ENCODE data around the gene LARGE1. TPM values are rescaled to one million over a fixed set of nuclear protein-coding genes. Genes with fewer than 3 reads are reported as not detected.

The LARGE1 gene
- total RNA-seq, 1 donor from 2014 or later = 0.89 TPM

GRCh38 chr22:33493476-33494205, 426.6 kb downstream of the LARGE1 start:
- Mint-ChIP-seq H3K9me3 (peaks cover 9% of the 10 kb centered on the region), H3K27me3 (ENCODE audit: low read depth) (no peaks in the 10 kb centered on the region), H3K36me3 (ENCODE audit: low read depth) (no peaks in the 10 kb centered on the region), H3K4me3 (ENCODE audit: low read depth) (no peak overlapping the region), H3K27ac (no peak overlapping the region), H3K4me1 (ENCODE audit: low read depth) (peaks cover 1% of the 10 kb centered on the region)
- intact Hi-C loops (cut with micrococcal nuclease) = no loop called here
- no peak for DNase-seq (ENCODE audit: low spot score)

GRCh38 chr22:33492210-33492651, 428.0 kb downstream of the LARGE1 start:
- no peaks in the 10 kb centered on the region for H3K36me3 Mint-ChIP-seq (ENCODE audit: low read depth)
- intact Hi-C loops (cut with micrococcal nuclease) = no loop called here
- no peak for DNase-seq (ENCODE audit: low spot score)
- H3K4me1 Mint-ChIP-seq (ENCODE audit: low read depth) = peaks cover 1% of the 10 kb centered on the region
- H3K9me3 Mint-ChIP-seq = peaks cover 10% of the 10 kb centered on the region
- H3K27me3 Mint-ChIP-seq (ENCODE audit: low read depth) = no peaks in the 10 kb centered on the region
- H3K27ac Mint-ChIP-seq = no peak overlapping the region
- no peak overlapping the region for H3K4me3 Mint-ChIP-seq (ENCODE audit: low read depth)

DNA sequence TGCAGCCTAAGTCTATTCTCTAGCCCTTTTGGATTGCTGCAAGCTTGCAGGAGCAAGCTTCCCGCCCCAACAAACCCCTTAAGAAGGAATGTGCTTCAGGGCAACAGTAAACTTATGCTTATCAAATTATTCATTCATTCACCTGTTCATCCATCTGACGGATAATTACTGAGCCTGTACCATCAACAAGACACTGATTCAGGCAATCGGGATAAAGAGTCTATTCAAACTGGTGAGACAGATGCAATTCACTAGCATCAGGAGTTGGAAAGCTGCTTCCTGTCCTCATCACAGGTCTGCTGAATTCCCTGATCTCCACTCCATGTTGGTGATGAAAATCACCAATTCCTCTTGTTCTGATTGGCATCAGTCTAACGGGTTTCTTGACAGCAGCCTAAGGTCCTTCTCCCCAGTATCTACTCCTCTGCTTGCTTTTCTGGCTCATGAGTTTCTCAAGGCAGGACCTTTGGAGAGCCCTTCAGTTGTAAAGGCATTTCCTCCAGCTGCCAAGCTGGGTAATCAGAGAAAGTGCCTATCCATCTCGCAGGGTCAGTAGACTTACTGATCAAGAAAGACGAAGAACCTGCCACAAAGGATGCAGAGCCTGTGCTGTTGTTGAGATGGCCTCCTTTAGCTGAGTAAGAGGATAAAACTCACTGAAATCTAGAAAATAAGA, 433.1 kb downstream of the LARGE1 start:
- Mint-ChIP-seq H3K4me1 (ENCODE audit: low read depth) (peaks cover 1% of the 10 kb centered on the region), H3K36me3 (ENCODE audit: low read depth) (no peaks in the 10 kb centered on the region), H3K27me3 (ENCODE audit: low read depth) (no peaks in the 10 kb centered on the region), H3K9me3 (peaks cover 24% of the 10 kb centered on the region), H3K4me3 (ENCODE audit: low read depth) (no peak overlapping the region), H3K27ac (no peak overlapping the region)
- intact Hi-C loops (cut with micrococcal nuclease) = no loop called here
- DNase-seq (ENCODE audit: low spot score) = no peak

DNA sequence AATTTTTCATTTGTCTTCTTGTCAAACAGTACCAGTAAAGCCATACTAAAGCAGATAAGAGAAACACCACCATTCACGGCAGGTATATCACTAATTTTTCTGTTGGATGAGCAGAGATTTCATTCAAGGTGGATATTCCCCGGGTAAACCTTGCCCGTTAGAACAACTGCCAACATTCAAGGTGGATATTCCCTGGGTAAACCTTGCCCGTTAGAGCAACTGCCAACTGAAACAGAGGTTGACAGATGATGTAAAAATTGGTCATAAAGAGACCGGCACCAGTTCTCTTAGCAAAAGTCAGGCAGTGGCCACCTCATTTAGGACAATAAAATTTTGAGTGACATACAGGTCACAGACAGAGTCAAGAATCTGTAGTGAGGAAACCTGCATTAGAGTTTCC, 438.7 kb downstream of the LARGE1 start:
- Mint-ChIP-seq H3K9me3 (peaks cover 23% of the 10 kb centered on the region), H3K27me3 (ENCODE audit: low read depth) (no peaks in the 10 kb centered on the region)

DNA sequence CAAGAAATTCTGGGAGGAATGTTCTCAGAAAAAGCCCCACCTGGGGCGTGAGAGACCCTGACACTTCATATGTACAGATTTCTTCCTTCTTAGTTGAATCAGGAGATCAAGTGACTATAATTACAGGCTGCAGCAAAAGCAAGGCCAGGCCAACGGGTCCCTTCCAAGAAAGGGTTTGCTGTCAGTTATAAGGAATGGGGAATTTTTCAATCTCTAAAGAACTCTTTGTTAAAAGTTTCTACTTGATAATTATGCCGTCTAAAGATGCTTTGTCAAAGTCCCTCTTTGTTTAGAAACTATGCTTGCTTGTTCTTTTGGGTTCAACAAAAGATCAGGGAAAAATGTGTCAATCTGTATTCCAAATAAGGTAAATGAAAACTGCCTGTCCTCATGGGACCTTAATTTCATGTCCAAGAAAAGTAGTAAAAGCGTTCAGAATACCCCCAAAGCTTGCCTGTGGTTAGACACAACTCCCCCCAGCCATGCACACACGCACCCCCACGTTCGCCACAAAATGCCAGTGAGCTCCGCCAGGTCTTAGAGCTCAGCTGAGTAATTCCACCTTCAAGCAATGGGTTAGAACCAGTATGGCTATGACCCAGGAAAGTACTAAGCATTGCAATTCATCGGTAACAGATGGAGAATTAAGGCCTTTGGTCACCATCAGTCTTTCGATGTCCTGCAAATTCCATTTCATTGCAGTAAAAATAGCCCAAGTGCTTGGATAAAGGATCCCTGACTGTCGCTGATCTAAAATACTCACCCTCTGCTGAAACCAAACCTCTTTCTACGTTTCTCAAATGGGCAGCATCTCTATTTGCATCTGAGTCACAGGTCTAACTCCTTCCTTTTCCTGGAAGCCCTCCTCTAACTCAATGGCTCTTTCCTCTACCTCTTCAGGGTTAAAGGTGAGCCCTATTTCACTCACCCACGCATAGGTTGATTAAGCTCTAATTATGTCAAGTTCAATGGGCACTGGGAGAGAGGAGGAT, 442.9 kb downstream of the LARGE1 start:
- H3K27me3 Mint-ChIP-seq (ENCODE audit: low read depth) = no peaks in the 10 kb centered on the region
- H3K4me1 Mint-ChIP-seq (ENCODE audit: low read depth) = no peaks in the 10 kb centered on the region
- intact Hi-C loops (cut with micrococcal nuclease) = no loop called here
- peaks cover 14% of the 10 kb centered on the region for H3K9me3 Mint-ChIP-seq
- DNase-seq (ENCODE audit: low spot score) = no peak
- H3K27ac Mint-ChIP-seq = no peak overlapping the region
- no peaks in the 10 kb centered on the region for H3K36me3 Mint-ChIP-seq (ENCODE audit: low read depth)
- H3K4me3 Mint-ChIP-seq (ENCODE audit: low read depth) = no peak overlapping the region

More for the DNA sequence above, 438.7 kb downstream of the LARGE1 start:
- Mint-ChIP-seq H3K4me3 (ENCODE audit: low read depth) (no peak overlapping the region), H3K4me1 (ENCODE audit: low read depth) (no peaks in the 10 kb centered on the region), H3K36me3 (ENCODE audit: low read depth) (no peaks in the 10 kb centered on the region), H3K27ac (no peak overlapping the region)
- intact Hi-C loops (cut with micrococcal nuclease) = no loop called here
- DNase-seq (ENCODE audit: low spot score) = no peak

DNA sequence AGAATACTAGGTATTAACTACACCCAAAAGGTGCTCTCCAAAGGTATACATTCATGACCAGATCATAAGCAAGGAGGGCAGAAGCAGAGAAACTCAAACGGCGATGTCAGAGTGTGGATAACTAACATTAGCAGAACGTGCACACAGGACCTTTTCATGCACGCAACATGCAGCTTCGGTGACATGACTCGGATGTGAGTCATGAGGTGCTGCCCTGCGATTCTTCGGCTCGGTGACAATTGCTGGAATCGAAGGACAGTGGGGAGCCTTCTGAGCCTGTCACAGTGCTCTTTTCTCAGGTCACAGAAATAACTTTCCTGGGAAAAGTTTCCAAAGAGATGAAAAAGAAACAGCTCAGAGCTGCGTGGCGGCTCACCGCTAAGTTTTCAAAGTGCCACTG, 443.6 kb downstream of the LARGE1 start:
- Mint-ChIP-seq H3K4me1 (ENCODE audit: low read depth) (no peaks in the 10 kb centered on the region), H3K27ac (no peak overlapping the region), H3K9me3 (peaks cover 18% of the 10 kb centered on the region), H3K4me3 (ENCODE audit: low read depth) (no peak overlapping the region), H3K27me3 (ENCODE audit: low read depth) (no peaks in the 10 kb centered on the region), H3K36me3 (ENCODE audit: low read depth) (no peaks in the 10 kb centered on the region)
- intact Hi-C loops (cut with micrococcal nuclease) = no loop called here
- DNase-seq (ENCODE audit: low spot score) = no peak

- Mint-ChIP-seq H3K36me3 (ENCODE audit: low read depth) (no peaks in the 10 kb centered on the region), H3K9me3 (peaks cover 18% of the 10 kb centered on the region), H3K4me1 (ENCODE audit: low read depth) (no peaks in the 10 kb centered on the region), H3K4me3 (ENCODE audit: low read depth) (no peak overlapping the region), H3K27ac (no peak overlapping the region), H3K27me3 (ENCODE audit: low read depth) (no peaks in the 10 kb centered on the region)
- DNase-seq (ENCODE audit: low spot score) = no peak
- intact Hi-C loops (cut with micrococcal nuclease) = no loop called here
Observed at GRCh38 chr22:33476206-33476605, 444.1 kb downstream of the LARGE1 start.

DNA sequence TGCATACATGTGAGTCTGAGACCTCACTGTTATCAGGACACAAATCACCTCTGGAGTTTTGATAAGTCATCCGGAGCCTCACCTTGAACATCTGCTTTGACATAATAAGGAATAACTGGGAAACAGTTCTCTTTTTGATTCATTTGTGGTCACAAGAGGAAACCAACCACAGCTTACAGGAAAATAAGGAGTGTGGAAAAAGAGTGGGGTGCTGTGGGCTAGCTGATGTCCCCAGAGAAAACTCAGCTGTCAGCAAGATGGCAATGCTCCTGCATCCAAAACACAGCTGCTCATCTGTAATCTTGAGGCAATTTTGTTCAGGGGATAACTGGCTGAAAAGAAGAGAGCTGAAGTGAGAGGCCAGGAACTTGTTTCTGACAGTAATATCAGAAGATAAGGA, 445.7 kb downstream of the LARGE1 start:
- no peak for DNase-seq (ENCODE audit: low spot score)
- peaks cover 25% of the 10 kb centered on the region for H3K9me3 Mint-ChIP-seq
- H3K27ac Mint-ChIP-seq = no peak overlapping the region
- H3K4me3 Mint-ChIP-seq (ENCODE audit: low read depth) = no peak overlapping the region
- H3K27me3 Mint-ChIP-seq (ENCODE audit: low read depth) = no peaks in the 10 kb centered on the region
- intact Hi-C loops (cut with micrococcal nuclease) = no loop called here
- no peaks in the 10 kb centered on the region for H3K4me1 Mint-ChIP-seq (ENCODE audit: low read depth)
- H3K36me3 Mint-ChIP-seq (ENCODE audit: low read depth) = no peaks in the 10 kb centered on the region

GRCh38 chr22:33472462-33473344, 447.6 kb downstream of the LARGE1 start:
- Mint-ChIP-seq H3K36me3 (ENCODE audit: low read depth) (no peaks in the 10 kb centered on the region), H3K27me3 (ENCODE audit: low read depth) (no peaks in the 10 kb centered on the region), H3K4me3 (ENCODE audit: low read depth) (no peak overlapping the region), H3K9me3 (peaks cover 24% of the 10 kb centered on the region), H3K4me1 (ENCODE audit: low read depth) (no peaks in the 10 kb centered on the region), H3K27ac (no peak overlapping the region)
- no peak for DNase-seq (ENCODE audit: low spot score)
- intact Hi-C loops (cut with micrococcal nuclease) = no loop called here

GRCh38 chr22:33470456-33470855, 449.8 kb downstream of the LARGE1 start:
- H3K27me3 Mint-ChIP-seq (ENCODE audit: low read depth) = no peaks in the 10 kb centered on the region
- H3K9me3 Mint-ChIP-seq = peaks cover 18% of the 10 kb centered on the region
- intact Hi-C loops (cut with micrococcal nuclease) = no loop called here
- no peak overlapping the region for H3K4me3 Mint-ChIP-seq (ENCODE audit: low read depth)
- no peak for DNase-seq (ENCODE audit: low spot score)
- no peaks in the 10 kb centered on the region for H3K36me3 Mint-ChIP-seq (ENCODE audit: low read depth)
- H3K4me1 Mint-ChIP-seq (ENCODE audit: low read depth) = no peaks in the 10 kb centered on the region
- H3K27ac Mint-ChIP-seq = no peak overlapping the region

GRCh38 chr22:33467620-33468095, 452.6 kb downstream of the LARGE1 start:
- H3K9me3 Mint-ChIP-seq = peaks cover 20% of the 10 kb centered on the region
- no peak for DNase-seq (ENCODE audit: low spot score)
- H3K4me3 Mint-ChIP-seq (ENCODE audit: low read depth) = no peak overlapping the region
- H3K36me3 Mint-ChIP-seq (ENCODE audit: low read depth) = no peaks in the 10 kb centered on the region
- H3K27me3 Mint-ChIP-seq (ENCODE audit: low read depth) = no peaks in the 10 kb centered on the region
- H3K27ac Mint-ChIP-seq = no peak overlapping the region
- no peaks in the 10 kb centered on the region for H3K4me1 Mint-ChIP-seq (ENCODE audit: low read depth)
- intact Hi-C loops (cut with micrococcal nuclease) = no loop called here

DNA sequence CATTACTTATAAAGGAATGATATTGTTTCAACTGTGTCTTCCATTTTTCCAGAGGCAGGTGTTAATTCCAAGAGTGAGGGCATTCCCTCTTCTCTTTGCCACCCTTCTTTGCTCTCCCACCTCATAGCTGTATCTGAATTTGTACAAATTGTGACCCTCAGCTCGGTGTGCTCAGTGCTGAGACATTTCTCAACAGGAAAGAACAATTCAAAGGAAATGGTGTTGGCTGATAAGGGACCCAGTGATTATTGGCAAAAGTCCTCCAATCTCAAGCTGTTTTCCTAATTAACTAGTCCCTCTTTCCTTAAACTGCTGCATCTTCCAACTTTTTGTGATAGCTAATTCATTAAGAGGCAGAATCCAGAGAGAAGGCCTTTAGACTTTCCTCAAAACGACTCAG, 453.2 kb downstream of the LARGE1 start:
- Mint-ChIP-seq H3K27me3 (ENCODE audit: low read depth) (no peaks in the 10 kb centered on the region), H3K4me3 (ENCODE audit: low read depth) (no peak overlapping the region), H3K36me3 (ENCODE audit: low read depth) (no peaks in the 10 kb centered on the region), H3K4me1 (ENCODE audit: low read depth) (no peaks in the 10 kb centered on the region), H3K27ac (no peak overlapping the region), H3K9me3 (peaks cover 16% of the 10 kb centered on the region)
- DNase-seq (ENCODE audit: low spot score) = no peak
- intact Hi-C loops (cut with micrococcal nuclease) = no loop called here
